Loucy (cell line): Measurements from ENCODE around the gene STK4.

ENCODE experiments used
- CTCF ChIP-seq: fragments of 200-600 bp; sonication (generic); conservative IDR thresholded peaks from 2 replicates; pipeline ENCODE4 v1.5.1; 2014; ENCODE audit warnings: mild to moderate bottlenecking, antibody characterized with exemption, low read length
- EZH2phosphoT487 ChIP-seq: fragments of 200-600 bp; IDR thresholded peaks from 2 replicates; pipeline ENCODE4 v1.6.1; 2018; ENCODE audit warnings: antibody characterized with exemption, mild to moderate bottlenecking, moderate library complexity, borderline replicate concordance

GRCh38 chr20:44993343-44993742, 27.0 kb downstream of the STK4 start:
- TF ChIP-seq CTCF (no peak), EZH2phosphoT487 (no peak)
